Activated CD4-positive, alpha-beta memory T cell treated with anti-CD3 and anti-CD28 coated beads, Interleukin-2, amount 10 ng/mL, durations not matched to agents 7 days and 5 days (primary cell): ENCODE data around the gene KCNJ16. TPM values are rescaled to one million over a fixed set of nuclear protein-coding genes. Genes with fewer than 3 reads are reported as not detected.

Experiments
- CTCF ChIA-PET: fragments of 350-600 bp; sonication (Branson Sonifier 250); formaldehyde crosslinking; loops from one replicate; lab custom pipeline; 2021; ENCODE audit warnings: antibody characterized with exemption, inconsistent platforms; lab: Charles Lee
- POLR2A ChIA-PET: fragments of 350-600 bp; sonication (Branson Sonifier 250); formaldehyde crosslinking; loops from one replicate; lab custom pipeline; 2021; ENCODE audit warnings: antibody characterized with exemption; lab: Charles Lee
- DNase-seq: peaks from one replicate; pipeline ENCODE4 v3.0.0-alpha.2; 2020
- H3K27ac Mint-ChIP-seq: one replicate; pipeline ENCODE4 v1.8.0; 2021; ENCODE audit warnings: mild to moderate bottlenecking, mixed read lengths
- H3K27me3 Mint-ChIP-seq: one replicate; pipeline ENCODE4 v1.8.0; 2021; ENCODE audit warnings: mixed read lengths
- H3K36me3 Mint-ChIP-seq: one replicate; pipeline ENCODE4 v1.8.0; 2021; ENCODE audit warnings: low read depth, mixed read lengths
- H3K4me1 Mint-ChIP-seq: one replicate; pipeline ENCODE4 v1.8.0; 2021; ENCODE audit warnings: mixed read lengths
- H3K4me3 Mint-ChIP-seq: one replicate; pipeline ENCODE4 v1.8.0; 2021; ENCODE audit warnings: mild to moderate bottlenecking, mixed read lengths
- H3K9me3 Mint-ChIP-seq: one replicate; pipeline ENCODE4 v1.8.0; 2021; ENCODE audit warnings: mixed read lengths
- total RNA-seq, 2 experiments: library from RNA; stranded (reverse); gene quantifications; one replicate each; pipeline ENCODE4 v1.2.3, GENCODE V29; 2021

The KCNJ16 gene
- total RNA-seq, 2 experiments from 2014 or later = not detected

GRCh38 chr17:70073310-70073709 is 1.7 kb upstream of the KCNJ16 start:
- ChIA-PET POLR2A (no interaction called here), CTCF (no interaction called here)
- no peaks in the 10 kb centered on the region for H3K36me3 Mint-ChIP-seq
- no peaks in the 10 kb centered on the region for H3K4me1 Mint-ChIP-seq
- DNase-seq = no peak
- H3K27ac Mint-ChIP-seq = no peak overlapping the region
- H3K27me3 Mint-ChIP-seq = peaks cover 2% of the 10 kb centered on the region
- no peaks in the 10 kb centered on the region for H3K9me3 Mint-ChIP-seq
- H3K4me3 Mint-ChIP-seq = no peak overlapping the region

DNA sequence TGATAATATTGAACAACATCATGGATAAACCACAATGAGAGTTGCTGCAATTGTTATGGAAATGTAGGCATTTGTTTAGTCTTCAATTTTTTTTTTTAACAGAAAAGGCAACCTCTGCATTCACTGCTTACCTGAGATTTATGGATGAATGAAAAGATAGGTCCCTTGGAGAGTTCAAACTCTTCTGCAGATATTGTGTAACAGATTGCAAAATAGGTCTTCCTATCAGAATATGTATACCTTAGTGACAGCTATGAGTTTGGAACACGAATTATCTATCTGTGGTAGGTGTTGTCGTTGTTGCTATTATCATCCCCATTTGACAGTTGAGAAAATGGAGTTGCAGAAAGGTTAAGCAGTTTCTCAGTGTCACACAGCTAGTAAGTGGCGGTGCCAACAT is 1.2 kb upstream of the KCNJ16 start:
- Mint-ChIP-seq H3K36me3 (no peaks in the 10 kb centered on the region), H3K4me1 (no peaks in the 10 kb centered on the region), H3K4me3 (no peak overlapping the region), H3K27ac (no peak overlapping the region), H3K27me3 (peaks cover 2% of the 10 kb centered on the region), H3K9me3 (no peaks in the 10 kb centered on the region)
- no peak for DNase-seq
- ChIA-PET CTCF (no interaction called here), POLR2A (no interaction called here)

- Mint-ChIP-seq H3K9me3 (no peaks in the 10 kb centered on the region), H3K4me3 (no peak overlapping the region), H3K4me1 (no peaks in the 10 kb centered on the region), H3K27me3 (peaks cover 2% of the 10 kb centered on the region), H3K27ac (no peak overlapping the region), H3K36me3 (no peaks in the 10 kb centered on the region)
- no peak for DNase-seq
- ChIA-PET POLR2A (no interaction called here), CTCF (no interaction called here)
Observed at GRCh38 chr17:70074236-70074830, 692 bp upstream of the KCNJ16 start.

DNA sequence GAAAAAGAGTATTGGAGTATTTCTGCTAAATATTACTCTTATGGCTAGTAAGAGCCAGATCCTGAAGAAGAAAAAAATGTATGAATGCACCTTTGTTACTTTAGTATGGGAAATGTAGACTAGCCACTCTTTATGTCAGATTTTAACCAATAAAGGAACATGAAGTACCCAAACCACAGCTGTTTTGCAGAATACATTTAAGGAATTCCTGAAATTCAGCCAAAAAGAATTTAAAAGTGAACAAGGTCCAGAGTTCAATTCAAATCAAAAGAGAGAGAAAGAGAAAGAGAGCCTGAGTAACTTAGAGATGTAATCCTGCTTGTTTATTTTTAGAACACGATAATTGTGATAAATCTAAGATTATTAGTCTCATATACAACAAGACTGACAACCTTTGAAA is 1.2 kb downstream of the KCNJ16 start:
- ChIA-PET CTCF (no interaction called here), POLR2A (no interaction called here)
- no peaks in the 10 kb centered on the region for H3K9me3 Mint-ChIP-seq
- H3K27ac Mint-ChIP-seq = no peak overlapping the region
- H3K36me3 Mint-ChIP-seq = no peaks in the 10 kb centered on the region
- DNase-seq = no peak
- no peak overlapping the region for H3K4me3 Mint-ChIP-seq
- H3K27me3 Mint-ChIP-seq = peaks cover 2% of the 10 kb centered on the region
- H3K4me1 Mint-ChIP-seq = no peaks in the 10 kb centered on the region

DNA sequence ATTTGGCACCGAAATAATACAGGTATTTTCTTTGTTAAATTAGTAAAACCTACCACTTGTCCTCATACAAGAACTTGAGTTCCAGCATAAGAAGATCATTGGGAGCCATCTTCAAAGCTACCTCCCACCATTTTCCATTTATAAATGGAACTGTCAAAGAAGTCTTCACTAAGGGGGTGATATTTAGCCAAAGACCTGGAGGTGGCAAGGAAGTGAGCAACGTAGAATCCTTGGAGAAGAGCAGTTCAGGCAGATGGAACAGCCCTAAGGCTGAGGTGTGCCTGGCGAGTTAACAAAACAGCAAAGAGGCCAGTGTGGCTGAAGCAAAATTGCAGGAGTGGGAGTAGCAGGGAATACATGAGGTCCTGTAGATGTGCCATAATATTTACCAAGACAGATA is 1.8 kb downstream of the KCNJ16 start:
- DNase-seq = no peak
- CTCF ChIA-PET = no interaction called here
- H3K36me3 Mint-ChIP-seq = no peaks in the 10 kb centered on the region
- no peaks in the 10 kb centered on the region for H3K9me3 Mint-ChIP-seq
- no peak overlapping the region for H3K27ac Mint-ChIP-seq
- POLR2A ChIA-PET = no interaction called here
- H3K4me1 Mint-ChIP-seq = no peaks in the 10 kb centered on the region
- H3K4me3 Mint-ChIP-seq = no peak overlapping the region
- peaks cover 2% of the 10 kb centered on the region for H3K27me3 Mint-ChIP-seq

GRCh38 chr17:70078549-70078948 is 3.5 kb downstream of the KCNJ16 start:
- Mint-ChIP-seq H3K4me3 (no peak overlapping the region), H3K27ac (no peak overlapping the region), H3K27me3 (peaks cover 2% of the 10 kb centered on the region), H3K36me3 (no peaks in the 10 kb centered on the region), H3K9me3 (no peaks in the 10 kb centered on the region), H3K4me1 (no peaks in the 10 kb centered on the region)
- no peak for DNase-seq
- ChIA-PET CTCF (no interaction called here), POLR2A (no interaction called here)

DNA sequence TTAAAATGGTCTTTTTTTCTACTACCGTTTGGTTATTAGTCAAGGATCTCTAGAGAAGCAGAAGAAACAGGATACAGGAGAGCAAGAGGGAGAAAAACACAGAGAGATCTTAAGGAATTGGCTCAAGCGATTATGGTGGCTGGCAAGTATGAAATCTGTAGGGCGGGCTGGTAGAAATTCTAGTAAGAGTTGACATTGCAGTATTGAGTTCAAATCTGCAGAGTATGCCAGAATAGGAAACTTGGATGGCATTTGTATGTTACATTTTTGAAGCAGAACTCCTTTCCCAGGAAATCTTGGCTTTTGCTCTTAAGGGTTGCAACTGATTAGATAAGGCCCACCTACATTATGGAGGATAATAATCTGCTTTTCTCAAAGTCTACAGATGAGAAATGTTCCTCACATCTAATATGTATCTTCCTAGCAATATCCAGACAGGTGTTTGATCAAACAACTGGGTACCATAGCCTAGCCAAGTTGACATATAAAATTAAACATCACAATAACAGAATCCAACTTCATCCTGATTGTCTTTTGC is 4.0 kb downstream of the KCNJ16 start:
- no peak overlapping the region for H3K4me3 Mint-ChIP-seq
- H3K27me3 Mint-ChIP-seq = peaks cover 2% of the 10 kb centered on the region
- no peaks in the 10 kb centered on the region for H3K9me3 Mint-ChIP-seq
- H3K27ac Mint-ChIP-seq = no peak overlapping the region
- no peaks in the 10 kb centered on the region for H3K4me1 Mint-ChIP-seq
- ChIA-PET POLR2A (no interaction called here), CTCF (no interaction called here)
- DNase-seq = no peak
- H3K36me3 Mint-ChIP-seq = no peaks in the 10 kb centered on the region

DNA sequence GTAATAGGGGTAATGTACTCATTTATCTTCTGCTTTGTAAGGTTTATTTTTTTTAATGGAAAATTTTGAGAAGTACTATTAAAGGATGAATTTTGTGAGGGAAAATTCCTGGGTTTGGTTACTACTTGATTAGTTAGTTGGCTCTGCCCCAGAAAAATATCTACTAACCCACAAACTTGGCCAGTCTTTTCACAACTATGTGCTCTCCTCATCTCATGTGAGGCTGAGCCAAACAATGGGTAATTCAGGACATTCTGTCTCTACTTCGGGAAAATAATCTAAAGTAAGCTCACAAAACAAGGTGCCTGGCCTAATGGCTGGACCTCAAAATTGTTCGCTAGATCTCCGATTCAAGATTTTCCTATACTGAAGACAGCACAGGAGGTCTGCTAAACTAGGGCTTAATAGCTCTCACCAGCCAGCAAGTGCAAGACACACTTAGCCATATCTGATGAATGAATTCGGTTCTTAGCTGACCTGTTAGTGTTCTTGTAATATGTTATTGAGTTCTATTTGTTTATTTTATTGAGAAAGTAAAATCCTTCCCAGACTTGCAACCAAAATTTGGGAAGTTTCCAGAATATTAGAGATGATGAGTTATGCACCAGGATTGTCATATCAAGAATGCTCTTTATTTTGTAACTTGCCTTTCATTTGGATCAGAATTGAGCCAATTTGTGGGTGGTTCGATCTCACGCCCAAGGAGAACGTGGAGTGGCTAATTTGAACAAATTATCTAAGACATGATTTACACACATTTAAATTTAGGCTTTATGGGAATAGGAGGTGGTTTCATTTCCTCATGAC is 5.7 kb downstream of the KCNJ16 start:
- Mint-ChIP-seq H3K4me1 (no peaks in the 10 kb centered on the region), H3K27me3 (peaks cover 2% of the 10 kb centered on the region), H3K27ac (no peak overlapping the region), H3K4me3 (no peak overlapping the region), H3K36me3 (no peaks in the 10 kb centered on the region), H3K9me3 (no peaks in the 10 kb centered on the region)
- CTCF ChIA-PET = no interaction called here
- no peak for DNase-seq
- POLR2A ChIA-PET = no interaction called here

- peaks cover 2% of the 10 kb centered on the region for H3K27me3 Mint-ChIP-seq
- H3K36me3 Mint-ChIP-seq = no peaks in the 10 kb centered on the region
- no peak overlapping the region for H3K4me3 Mint-ChIP-seq
- no peak overlapping the region for H3K27ac Mint-ChIP-seq
- DNase-seq = no peak
- ChIA-PET POLR2A (no interaction called here), CTCF (no interaction called here)
- no peaks in the 10 kb centered on the region for H3K9me3 Mint-ChIP-seq
- no peaks in the 10 kb centered on the region for H3K4me1 Mint-ChIP-seq
Observed at GRCh38 chr17:70081885-70082284, 6.9 kb downstream of the KCNJ16 start.

- no peaks in the 10 kb centered on the region for H3K4me1 Mint-ChIP-seq
- H3K9me3 Mint-ChIP-seq = no peaks in the 10 kb centered on the region
- no peaks in the 10 kb centered on the region for H3K27me3 Mint-ChIP-seq
- H3K27ac Mint-ChIP-seq = no peak overlapping the region
- ChIA-PET POLR2A (no interaction called here), CTCF (no interaction called here)
- no peak overlapping the region for H3K4me3 Mint-ChIP-seq
- H3K36me3 Mint-ChIP-seq = no peaks in the 10 kb centered on the region
- no peak for DNase-seq
Observed at GRCh38 chr17:70084476-70084875, 9.5 kb downstream of the KCNJ16 start.

- no peak for DNase-seq
- Mint-ChIP-seq H3K4me3 (no peak overlapping the region), H3K36me3 (no peaks in the 10 kb centered on the region), H3K4me1 (peaks cover 6% of the 10 kb centered on the region), H3K27me3 (no peaks in the 10 kb centered on the region), H3K27ac (no peak overlapping the region), H3K9me3 (no peaks in the 10 kb centered on the region)
- POLR2A ChIA-PET = no interaction called here
- CTCF ChIA-PET = no interaction called here
Observed at GRCh38 chr17:70086516-70086915, 11.5 kb downstream of the KCNJ16 start.

- no peak overlapping the region for H3K4me3 Mint-ChIP-seq
- ChIA-PET CTCF (no interaction called here), POLR2A (no interaction called here)
- no peaks in the 10 kb centered on the region for H3K27me3 Mint-ChIP-seq
- H3K4me1 Mint-ChIP-seq = peaks cover 6% of the 10 kb centered on the region
- H3K27ac Mint-ChIP-seq = no peak overlapping the region
- DNase-seq = no peak
- no peaks in the 10 kb centered on the region for H3K9me3 Mint-ChIP-seq
- H3K36me3 Mint-ChIP-seq = no peaks in the 10 kb centered on the region
Observed at GRCh38 chr17:70089513-70090148, 14.6 kb downstream of the KCNJ16 start.

DNA sequence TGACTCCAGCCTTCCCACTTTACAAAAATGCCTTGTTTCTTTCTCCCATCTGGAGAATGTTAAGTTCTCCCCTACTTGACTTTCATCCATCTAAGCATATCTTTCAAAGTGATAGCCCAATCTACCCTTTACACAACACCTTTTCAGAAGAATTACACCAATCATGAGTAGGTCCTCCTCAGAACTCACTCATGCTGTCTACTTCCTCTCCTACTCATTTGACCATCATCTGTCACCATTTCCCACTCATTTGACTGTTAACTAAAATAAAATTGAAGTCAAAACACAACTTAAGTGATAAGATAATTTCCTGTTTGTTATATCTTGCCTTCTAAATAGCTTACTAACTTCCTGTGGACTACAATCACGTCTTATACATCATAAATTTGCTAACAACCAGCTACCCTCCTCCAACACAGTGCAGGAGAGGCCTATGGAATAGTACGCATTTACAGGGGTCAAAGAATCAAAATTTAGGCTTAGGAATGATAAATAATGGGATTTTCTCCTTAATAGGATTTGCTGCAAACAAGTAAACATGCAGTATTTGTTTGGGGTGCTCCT is 16.1 kb downstream of the KCNJ16 start:
- peaks cover 6% of the 10 kb centered on the region for H3K4me1 Mint-ChIP-seq
- no peaks in the 10 kb centered on the region for H3K9me3 Mint-ChIP-seq
- no peak for DNase-seq
- H3K36me3 Mint-ChIP-seq = no peaks in the 10 kb centered on the region
- H3K27me3 Mint-ChIP-seq = no peaks in the 10 kb centered on the region
- ChIA-PET POLR2A (no interaction called here), CTCF (no interaction called here)
- no peak overlapping the region for H3K27ac Mint-ChIP-seq
- H3K4me3 Mint-ChIP-seq = no peak overlapping the region
